ENCODE data around the gene DHRS9. TPM values are rescaled to one million over a fixed set of nuclear protein-coding genes. Genes with fewer than 3 reads are reported as not detected.
"Not testable (repeated sequence)": the region's sequence is repeated elsewhere in the genome, so short reads cannot be mapped to it uniquely, and the experiment has no call there.

DHRS9 gene
- total RNA-seq, 1 donor from 2014 or later = not detected

DNA sequence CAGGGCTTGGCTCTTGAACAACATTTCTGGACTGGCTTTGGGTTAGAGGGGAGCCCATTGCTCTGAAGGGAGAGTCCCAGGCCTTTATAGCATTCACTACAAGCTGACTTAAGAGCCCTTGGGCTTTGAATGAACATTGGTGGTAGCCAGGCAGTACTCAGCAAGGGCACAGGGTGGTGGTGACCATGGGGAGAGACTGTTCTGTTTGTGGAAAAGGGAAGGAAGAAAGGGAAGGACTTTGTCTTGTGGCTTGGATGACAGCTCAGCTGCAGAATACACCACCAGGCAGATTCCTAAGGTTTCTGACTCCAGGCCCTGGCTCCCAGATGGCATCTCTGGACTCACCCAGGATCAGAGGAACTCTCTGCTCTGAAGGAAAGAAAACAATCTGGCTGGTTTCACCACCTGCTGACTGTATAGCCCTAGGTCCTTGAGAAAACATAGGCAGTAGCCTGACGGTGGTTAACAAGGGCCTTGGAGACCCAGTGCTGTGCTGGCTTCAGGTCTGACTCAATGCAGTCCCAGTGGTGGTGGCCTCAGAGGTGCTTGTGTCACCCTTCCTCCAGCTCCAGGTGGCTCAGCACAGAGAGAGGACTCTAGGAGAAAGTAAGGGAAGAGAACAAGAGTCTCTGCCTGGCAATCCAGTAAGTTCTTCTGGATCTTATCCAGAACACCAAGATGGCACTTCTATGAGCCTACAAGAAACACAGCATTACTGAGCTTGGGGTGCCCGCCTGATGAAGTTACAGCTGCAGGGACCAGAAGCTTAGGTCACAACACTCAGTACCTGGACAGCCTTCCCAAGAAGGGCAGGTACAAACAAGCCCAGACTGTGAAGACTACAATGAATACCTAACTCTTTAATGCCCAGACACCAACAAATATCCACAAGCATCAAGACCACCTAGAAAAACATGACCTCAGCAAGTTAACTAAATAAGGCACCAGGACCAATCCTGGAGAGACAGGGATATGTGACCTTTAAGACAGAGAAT, 21.8 kb upstream of the DHRS9 start:
- H3K27ac Mint-ChIP-seq (ENCODE audit: unreplicated experiment) = no peak overlapping the region

GRCh38 chr2:169049142-169049541, 20.2 kb upstream of the DHRS9 start:
- H3K4me1 Mint-ChIP-seq (ENCODE audit: low read depth) = no peaks in the 10 kb centered on the region
- TF ChIP-seq, protein P1, sequence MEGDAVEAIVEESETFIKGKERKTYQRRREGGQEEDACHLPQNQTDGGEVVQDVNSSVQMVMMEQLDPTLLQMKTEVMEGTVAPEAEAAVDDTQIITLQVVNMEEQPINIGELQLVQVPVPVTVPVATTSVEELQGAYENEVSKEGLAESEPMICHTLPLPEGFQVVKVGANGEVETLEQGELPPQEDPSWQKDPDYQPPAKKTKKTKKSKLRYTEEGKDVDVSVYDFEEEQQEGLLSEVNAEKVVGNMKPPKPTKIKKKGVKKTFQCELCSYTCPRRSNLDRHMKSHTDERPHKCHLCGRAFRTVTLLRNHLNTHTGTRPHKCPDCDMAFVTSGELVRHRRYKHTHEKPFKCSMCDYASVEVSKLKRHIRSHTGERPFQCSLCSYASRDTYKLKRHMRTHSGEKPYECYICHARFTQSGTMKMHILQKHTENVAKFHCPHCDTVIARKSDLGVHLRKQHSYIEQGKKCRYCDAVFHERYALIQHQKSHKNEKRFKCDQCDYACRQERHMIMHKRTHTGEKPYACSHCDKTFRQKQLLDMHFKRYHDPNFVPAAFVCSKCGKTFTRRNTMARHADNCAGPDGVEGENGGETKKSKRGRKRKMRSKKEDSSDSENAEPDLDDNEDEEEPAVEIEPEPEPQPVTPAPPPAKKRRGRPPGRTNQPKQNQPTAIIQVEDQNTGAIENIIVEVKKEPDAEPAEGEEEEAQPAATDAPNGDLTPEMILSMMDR (IDR thresholded peaks at IDR 0.05) = no peak
- no peak overlapping the region for H3K4me3 Mint-ChIP-seq (ENCODE audit: unreplicated experiment)
- peaks cover 3% of the 10 kb centered on the region for H3K9me3 Mint-ChIP-seq (ENCODE audit: low read depth)
- H3K27me3 Mint-ChIP-seq (ENCODE audit: low read depth) = no peaks in the 10 kb centered on the region
- peaks cover 2% of the 10 kb centered on the region for H3K36me3 Mint-ChIP-seq (ENCODE audit: low read depth)
- no peak for DNase-seq (ENCODE audit: low spot score)
- H3K27ac Mint-ChIP-seq (ENCODE audit: unreplicated experiment) = no peak overlapping the region

More for the DNA sequence above, 21.8 kb upstream of the DHRS9 start:
- Mint-ChIP-seq H3K9me3 (ENCODE audit: low read depth) (peaks cover 13% of the 10 kb centered on the region), H3K4me3 (ENCODE audit: unreplicated experiment) (no peak overlapping the region), H3K27me3 (ENCODE audit: low read depth) (no peaks in the 10 kb centered on the region), H3K4me1 (ENCODE audit: low read depth) (no peaks in the 10 kb centered on the region), H3K36me3 (ENCODE audit: low read depth) (peaks cover 10% of the 10 kb centered on the region)
- TF ChIP-seq, protein P1 (IDR thresholded peaks at IDR 0.05) = no peak
- DNase-seq (ENCODE audit: low spot score) = no peak

DNA sequence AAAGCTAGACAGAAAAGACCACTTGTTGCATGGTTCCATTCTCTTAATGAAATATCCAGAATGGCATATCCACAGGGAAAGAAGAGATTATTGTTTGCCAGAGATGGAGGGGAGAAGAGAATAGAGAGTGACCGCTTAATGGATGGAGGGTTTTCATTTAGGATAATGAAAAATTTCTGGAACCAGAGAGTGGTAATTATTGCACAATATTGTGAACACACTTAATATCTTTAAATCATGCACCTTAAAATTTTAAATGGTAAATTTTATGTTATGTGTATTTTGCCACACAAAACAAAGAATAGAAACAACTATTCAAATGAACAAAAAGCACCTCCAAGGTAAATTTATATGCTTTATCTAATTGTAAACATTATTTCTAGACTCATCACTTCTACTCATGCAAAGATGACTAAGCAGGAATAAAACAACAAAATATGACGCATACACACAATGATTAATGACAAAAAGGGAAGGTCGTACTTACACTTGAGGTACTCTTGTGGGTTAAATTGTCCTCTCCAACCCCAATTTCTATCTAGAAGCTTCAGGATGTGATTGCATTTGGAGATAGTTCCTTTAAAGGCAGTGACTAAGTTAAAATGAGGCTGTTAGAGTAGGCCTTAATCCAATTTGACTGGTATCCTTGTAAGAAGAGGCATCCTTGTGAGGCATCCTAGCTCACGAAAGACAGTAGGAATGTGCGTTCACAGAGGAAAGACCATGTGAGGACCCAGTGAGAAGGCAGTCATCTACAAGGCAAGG, 18.7 kb upstream of the DHRS9 start:
- H3K9me3 Mint-ChIP-seq (ENCODE audit: low read depth) = peaks cover 13% of the 10 kb centered on the region
- H3K27ac Mint-ChIP-seq (ENCODE audit: unreplicated experiment) = no peak overlapping the region
- no peaks in the 10 kb centered on the region for H3K27me3 Mint-ChIP-seq (ENCODE audit: low read depth)
- no peak overlapping the region for H3K4me3 Mint-ChIP-seq (ENCODE audit: unreplicated experiment)
- H3K4me1 Mint-ChIP-seq (ENCODE audit: low read depth) = no peaks in the 10 kb centered on the region
- TF ChIP-seq, protein P1 (IDR thresholded peaks at IDR 0.05) = no peak
- peaks cover 6% of the 10 kb centered on the region for H3K36me3 Mint-ChIP-seq (ENCODE audit: low read depth)
- DNase-seq (ENCODE audit: low spot score) = no peak

DNA sequence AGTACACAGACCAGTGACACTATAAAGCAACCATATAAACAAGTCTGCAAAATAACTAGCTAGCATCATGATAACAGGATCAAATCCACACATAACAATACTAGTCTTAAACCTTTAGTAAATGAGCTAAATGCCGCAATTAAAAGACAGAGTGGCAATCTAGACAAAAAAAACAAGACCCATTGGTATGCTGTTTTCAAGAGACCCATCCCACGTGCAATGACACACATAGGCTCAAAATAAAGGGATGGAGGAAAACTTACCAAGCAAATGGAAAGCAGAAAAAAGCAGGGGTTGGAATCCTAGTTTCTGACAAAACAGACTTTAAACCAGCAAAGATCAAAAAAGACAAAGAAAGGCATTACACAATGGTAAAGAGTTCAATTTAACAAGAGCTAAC, 14.8 kb upstream of the DHRS9 start:
- not testable (repeated sequence) for DNase-seq (ENCODE audit: low spot score); H3K27me3 Mint-ChIP-seq (ENCODE audit: low read depth); H3K36me3 Mint-ChIP-seq (ENCODE audit: low read depth); H3K4me1 Mint-ChIP-seq (ENCODE audit: low read depth); H3K27ac Mint-ChIP-seq (ENCODE audit: unreplicated experiment); H3K4me3 Mint-ChIP-seq (ENCODE audit: unreplicated experiment)
- peaks cover 35% of the 10 kb centered on the region for H3K9me3 Mint-ChIP-seq (ENCODE audit: low read depth)

DNA sequence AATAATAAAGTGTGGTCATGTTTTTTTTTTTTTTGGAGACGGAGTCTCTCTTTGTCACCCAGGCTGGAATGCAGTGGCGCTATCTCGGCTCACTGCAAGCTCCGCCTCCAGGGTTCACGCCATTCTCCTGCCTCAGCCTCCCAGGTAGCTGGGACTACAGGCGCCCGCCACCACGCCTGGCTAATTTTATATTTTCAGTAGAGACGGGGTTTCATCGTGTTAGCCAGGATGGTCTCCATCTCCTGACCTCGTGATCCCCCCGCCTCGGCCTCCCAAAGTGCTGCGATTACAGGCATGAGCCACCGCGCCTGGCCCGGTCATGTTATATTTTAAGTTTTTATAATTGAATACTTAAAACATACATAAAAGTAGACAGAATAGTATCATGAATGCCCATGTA, 5.2 kb upstream of the DHRS9 start:
- not testable (repeated sequence) for H3K4me3 Mint-ChIP-seq (ENCODE audit: unreplicated experiment); H3K4me1 Mint-ChIP-seq (ENCODE audit: low read depth); H3K9me3 Mint-ChIP-seq (ENCODE audit: low read depth); H3K27me3 Mint-ChIP-seq (ENCODE audit: low read depth); H3K27ac Mint-ChIP-seq (ENCODE audit: unreplicated experiment); H3K36me3 Mint-ChIP-seq (ENCODE audit: low read depth); DNase-seq (ENCODE audit: low spot score)

DNA sequence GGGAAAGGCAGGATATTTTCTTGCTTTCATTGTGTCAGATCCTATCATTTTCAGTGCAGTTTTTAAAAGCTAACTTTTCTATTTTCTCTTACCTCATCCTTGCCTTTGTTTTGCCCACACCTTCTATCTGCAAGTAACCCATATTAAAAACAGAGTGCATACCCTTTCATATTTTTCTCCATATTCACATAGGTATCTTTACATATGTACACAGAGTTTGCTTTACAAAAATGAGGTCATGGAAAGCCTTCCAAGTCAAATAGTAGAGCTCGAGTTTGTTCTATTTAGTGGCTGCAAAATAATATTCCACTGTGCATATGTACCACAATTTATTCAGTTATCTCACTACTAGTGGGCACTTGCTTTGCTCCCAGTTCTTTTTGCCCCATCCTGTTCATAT, 3.9 kb upstream of the DHRS9 start:
- TF ChIP-seq, protein P1 (IDR thresholded peaks at IDR 0.05) = no peak
- Mint-ChIP-seq H3K36me3 (ENCODE audit: low read depth) (no peaks in the 10 kb centered on the region), H3K27ac (ENCODE audit: unreplicated experiment) (no peak overlapping the region), H3K4me1 (ENCODE audit: low read depth) (no peaks in the 10 kb centered on the region), H3K4me3 (ENCODE audit: unreplicated experiment) (no peak overlapping the region), H3K27me3 (ENCODE audit: low read depth) (peaks cover 2% of the 10 kb centered on the region), H3K9me3 (ENCODE audit: low read depth) (no peaks in the 10 kb centered on the region)
- no peak for DNase-seq (ENCODE audit: low spot score)
